ENCODE measurements around the gene HIPK4.

The HIPK4 gene

DNA sequence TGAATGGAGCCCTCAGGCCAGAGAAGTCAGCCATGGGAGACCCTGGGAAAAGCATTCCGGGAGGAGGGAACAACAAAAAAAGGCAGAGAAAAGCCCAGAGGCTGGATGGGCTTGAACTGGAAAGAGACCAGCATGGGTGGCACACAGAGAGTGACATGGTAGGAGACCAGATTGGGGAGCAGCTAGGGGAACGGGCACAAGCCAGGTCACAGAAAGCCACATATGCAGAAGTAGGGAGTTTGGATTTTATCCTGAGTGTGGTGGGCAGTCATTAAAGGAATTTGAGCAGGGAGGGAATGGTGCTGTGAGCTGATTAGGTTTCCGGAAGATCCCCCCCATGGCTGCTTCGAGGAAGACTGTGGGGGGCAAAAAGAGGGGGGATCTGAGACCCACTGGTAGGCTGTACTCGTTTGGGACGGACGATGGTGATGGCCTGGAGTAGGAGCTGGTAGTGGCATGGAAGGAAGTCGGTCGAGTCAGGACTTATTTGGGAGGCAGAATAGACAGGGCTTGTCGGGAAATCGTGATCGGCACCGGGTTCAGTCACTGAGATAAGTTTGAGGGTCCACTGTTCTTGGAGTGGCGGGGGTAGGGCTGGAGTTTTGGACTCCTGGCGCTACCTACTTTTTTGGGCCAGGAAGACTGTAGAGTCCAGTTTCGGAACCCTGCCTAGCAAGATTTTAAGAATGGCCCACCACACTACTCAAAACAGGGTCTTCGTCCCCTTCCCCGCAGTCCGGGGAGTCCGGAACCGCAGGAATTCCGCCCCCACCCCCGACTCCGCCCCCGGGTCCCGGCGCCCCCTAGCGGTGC, 34.9 kb upstream of the HIPK4 start:
- DNase-seq (ENCODE audit: low spot score), result no peak
- TF ChIP-seq CTCF (IDR thresholded peaks at IDR 0.05; ENCODE audit: borderline replicate concordance, control extremely low read depth, extremely low read depth, insufficient read depth, missing control alignments), result no peak
- in situ Hi-C loops (cut with MboI; ENCODE audit: low sequenced_read_pairs, unreplicated experiment), result no loop called here

DNA sequence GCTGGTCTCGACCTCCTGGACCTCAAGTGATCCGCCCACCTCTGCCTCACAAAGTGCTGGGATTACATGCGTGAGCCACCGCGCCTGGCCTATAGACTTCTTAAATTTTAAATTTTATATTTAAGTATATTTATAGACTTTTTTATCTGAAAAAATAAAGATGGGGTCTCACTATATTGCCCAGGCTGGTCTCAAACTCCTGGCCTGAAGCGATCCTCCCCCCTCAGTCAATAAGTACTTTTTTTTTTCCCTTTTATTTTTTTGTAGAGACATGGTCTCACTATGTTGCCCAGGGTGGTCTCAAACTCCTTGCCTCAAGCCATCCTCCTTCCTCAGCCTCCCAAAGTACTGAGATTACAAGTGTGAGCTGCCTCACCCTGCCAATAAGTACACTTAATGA, 34.0 kb upstream of the HIPK4 start:
- in situ Hi-C loops (cut with MboI; ENCODE audit: low sequenced_read_pairs, unreplicated experiment), result no loop called here
- DNase-seq (ENCODE audit: low spot score), result no peak
- no peak for TF ChIP-seq CTCF (IDR thresholded peaks at IDR 0.05; ENCODE audit: borderline replicate concordance, control extremely low read depth, extremely low read depth, insufficient read depth, missing control alignments)

GRCh38 chr19:40422748-40423566, 33.0 kb upstream of the HIPK4 start:
- DNase-seq (ENCODE audit: low spot score), result no peak
- in situ Hi-C loops (cut with MboI; ENCODE audit: low sequenced_read_pairs, unreplicated experiment), result no loop called here
- TF ChIP-seq CTCF (IDR thresholded peaks at IDR 0.05; ENCODE audit: borderline replicate concordance, control extremely low read depth, extremely low read depth, insufficient read depth, missing control alignments), result no peak

- DNase-seq (ENCODE audit: low spot score), result no peak
- TF ChIP-seq CTCF (IDR thresholded peaks at IDR 0.05; ENCODE audit: borderline replicate concordance, control extremely low read depth, extremely low read depth, insufficient read depth, missing control alignments), result no peak
- in situ Hi-C loops (cut with MboI; ENCODE audit: low sequenced_read_pairs, unreplicated experiment), result no loop called here
Observed at GRCh38 chr19:40421993-40422747, 32.2 kb upstream of the HIPK4 start.

GRCh38 chr19:40420766-40421765, 31.1 kb upstream of the HIPK4 start:
- in situ Hi-C loops (cut with MboI; ENCODE audit: low sequenced_read_pairs, unreplicated experiment), result no loop called here
- DNase-seq (ENCODE audit: low spot score), result peak; percentile 84
- TF ChIP-seq CTCF (IDR thresholded peaks at IDR 0.05; ENCODE audit: borderline replicate concordance, control extremely low read depth, extremely low read depth, insufficient read depth, missing control alignments), result peak; percentile 93
